Smooth muscle cell (in vitro differentiated cells): ENCODE data around the gene NPAS1. TPM values are rescaled to one million over a fixed set of nuclear protein-coding genes. Genes with fewer than 3 reads are reported as not detected.

Experiments used
- DNase-seq: peaks from one replicate; lab custom pipeline; 2025; ENCODE audit not compliant: unreplicated experiment; lab: John Stamatoyannopoulos, UW
- H2AFZ ChIP-seq: fragments of 200-600 bp; sonication (generic); 2 replicates; pipeline ENCODE4 v1.6.0; 2016; ENCODE audit warnings: antibody characterized with exemption, low read depth, mild to moderate bottlenecking
- H3F3A ChIP-seq: fragments of 200-600 bp; sonication (generic); 2 replicates; pipeline ENCODE4 v1.6.0; 2017; ENCODE audit warnings: antibody characterized with exemption, low read depth
- H3K27ac ChIP-seq: fragments of 200-600 bp; sonication (generic); 2 replicates; pipeline ENCODE4 v1.5.1; 2016; ENCODE audit warnings: low read depth, mild to moderate bottlenecking
- H3K27me3 ChIP-seq: fragments of 200-600 bp; sonication (generic); 2 replicates; pipeline ENCODE4 v1.6.1; 2016; ENCODE audit warnings: low read depth, mild to moderate bottlenecking
- H3K36me3 ChIP-seq: fragments of 200-600 bp; sonication (generic); 2 replicates; pipeline ENCODE4 v1.5.1; 2016; ENCODE audit warnings: low read depth
- H3K4me1 ChIP-seq: fragments of 200-600 bp; sonication (generic); 2 replicates; pipeline ENCODE4 v1.5.1; 2016; ENCODE audit warnings: low read depth
- H3K4me2 ChIP-seq: fragments of 200-600 bp; sonication (generic); 2 replicates; pipeline ENCODE4 v1.6.0; 2016; ENCODE audit warnings: mild to moderate bottlenecking
- H3K4me3 ChIP-seq: fragments of 200-600 bp; sonication (generic); 2 replicates; pipeline ENCODE4 v1.5.1; 2016; ENCODE audit warnings: mild to moderate bottlenecking
- H3K79me2 ChIP-seq: fragments of 200-600 bp; sonication (generic); 2 replicates; pipeline ENCODE4 v1.6.0; 2016; ENCODE audit warnings: low read depth, mild to moderate bottlenecking
- H3K9ac ChIP-seq: fragments of 200-600 bp; sonication (generic); 2 replicates; pipeline ENCODE4 v1.6.0; 2016; ENCODE audit warnings: low read depth
- H3K9me3 ChIP-seq: fragments of 200-600 bp; sonication (generic); replicated peaks from 2 replicates; pipeline ENCODE4 v1.5.1; 2016; ENCODE audit warnings: low read depth
- H4K20me1 ChIP-seq: fragments of 200-600 bp; sonication (generic); 2 replicates; pipeline ENCODE4 v1.6.0; 2016; ENCODE audit warnings: low read depth
- WGBS: methylation state at CpG from one replicate; pipeline ENCODE4 v1.1.7; 2016; ENCODE audit warnings: low lambda C conversion rate; 5-methylcytosine and 5-hydroxymethylcytosine counted together
- polyA plus RNA-seq: library from polyadenylated mRNA; unstranded; fragments of >200 nt; fragmentation: Nextera tagmentation; extraction: Ambion mirVana; gene quantifications from 2 replicates; pipeline ENCODE4 v1.2.1, GENCODE V29; 2016
- total RNA-seq: library from RNA; depleted of rRNA; stranded (reverse); fragments of >200 nt; gene quantifications from 2 replicates; pipeline ENCODE4 v1.2.3, GENCODE V29; 2014
- TF ChIP-seq, protein P1 (sequence below): fragments of 200-600 bp; sonication (generic); IDR thresholded peaks from 2 replicates; pipeline ENCODE4 v1.5.1; 2017; ENCODE audit warnings: borderline replicate concordance, mild to moderate bottlenecking, antibody characterized with exemption; ENCODE audit not compliant: insufficient read depth, poor library complexity, severe bottlenecking

The NPAS1 gene
- total and polyA plus RNA-seq, 2 experiments from 2014 or later, result 0.76 to 4.7 TPM

DNA sequence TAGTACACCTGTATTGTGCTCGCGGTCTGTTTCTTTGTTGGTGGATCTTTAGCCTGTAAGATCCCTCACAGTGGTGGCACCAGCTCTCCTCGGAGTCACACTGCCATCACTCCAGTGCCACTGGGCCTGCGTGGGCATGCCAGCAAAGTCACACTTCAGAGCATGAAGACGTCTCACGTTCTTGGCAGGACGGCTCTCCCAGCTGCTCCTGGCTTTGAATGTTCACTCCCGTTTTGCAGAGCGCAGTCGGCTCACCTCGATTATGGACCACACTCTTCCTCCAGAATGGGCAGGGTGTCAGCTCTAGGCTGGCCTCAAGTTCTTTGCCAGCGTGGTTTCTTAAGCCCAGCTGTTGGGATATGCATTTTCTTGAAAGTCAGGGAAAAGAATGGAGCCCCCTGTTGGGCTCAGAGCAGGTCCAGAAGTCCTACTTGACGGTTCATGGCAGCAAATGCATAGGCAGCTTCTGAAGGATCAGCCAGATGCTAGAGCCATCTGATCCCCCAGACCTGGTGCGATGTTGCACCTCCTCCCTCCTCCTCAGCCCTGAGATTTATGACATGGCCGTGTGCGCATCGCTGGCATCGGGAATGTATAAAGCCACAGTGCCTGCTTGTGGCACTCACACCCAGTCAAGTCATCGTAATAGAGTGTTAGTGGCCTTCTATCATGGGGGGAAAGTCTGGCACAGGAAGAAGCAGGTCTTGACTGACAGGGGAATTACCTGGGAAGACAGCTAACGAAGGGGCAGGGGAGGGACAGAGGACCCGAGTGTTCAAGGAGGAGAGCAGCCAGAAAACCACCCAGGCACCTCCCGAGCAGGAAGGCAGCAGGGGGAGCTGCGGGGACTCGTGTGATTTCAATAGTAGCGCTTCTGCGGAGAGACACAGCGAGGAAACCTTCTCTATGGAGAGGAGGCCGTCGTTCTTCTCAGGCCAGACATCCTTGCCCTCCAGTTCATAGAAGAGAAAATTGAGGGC lies 40.2 kb upstream of the NPAS1 start:
- 90% methylated on average over 27 of the region's 29 CpGs for WGBS
- H3F3A ChIP-seq, result peaks cover 19% of the 10 kb centered on the region
- no peak overlapping the region for H3K9ac ChIP-seq
- no peak overlapping the region for H3K27ac ChIP-seq
- H3K4me3 ChIP-seq, result no peak overlapping the region
- no peak for DNase-seq
- no peaks in the 10 kb centered on the region for H3K36me3 ChIP-seq
- no peak overlapping the region for H3K4me2 ChIP-seq
- no peaks in the 10 kb centered on the region for H3K27me3 ChIP-seq
- H3K79me2 ChIP-seq, result peaks cover 4% of the 10 kb centered on the region
- peaks cover 29% of the 10 kb centered on the region for H3K4me1 ChIP-seq
- TF ChIP-seq, protein P1, sequence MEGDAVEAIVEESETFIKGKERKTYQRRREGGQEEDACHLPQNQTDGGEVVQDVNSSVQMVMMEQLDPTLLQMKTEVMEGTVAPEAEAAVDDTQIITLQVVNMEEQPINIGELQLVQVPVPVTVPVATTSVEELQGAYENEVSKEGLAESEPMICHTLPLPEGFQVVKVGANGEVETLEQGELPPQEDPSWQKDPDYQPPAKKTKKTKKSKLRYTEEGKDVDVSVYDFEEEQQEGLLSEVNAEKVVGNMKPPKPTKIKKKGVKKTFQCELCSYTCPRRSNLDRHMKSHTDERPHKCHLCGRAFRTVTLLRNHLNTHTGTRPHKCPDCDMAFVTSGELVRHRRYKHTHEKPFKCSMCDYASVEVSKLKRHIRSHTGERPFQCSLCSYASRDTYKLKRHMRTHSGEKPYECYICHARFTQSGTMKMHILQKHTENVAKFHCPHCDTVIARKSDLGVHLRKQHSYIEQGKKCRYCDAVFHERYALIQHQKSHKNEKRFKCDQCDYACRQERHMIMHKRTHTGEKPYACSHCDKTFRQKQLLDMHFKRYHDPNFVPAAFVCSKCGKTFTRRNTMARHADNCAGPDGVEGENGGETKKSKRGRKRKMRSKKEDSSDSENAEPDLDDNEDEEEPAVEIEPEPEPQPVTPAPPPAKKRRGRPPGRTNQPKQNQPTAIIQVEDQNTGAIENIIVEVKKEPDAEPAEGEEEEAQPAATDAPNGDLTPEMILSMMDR, result no peak
- peaks cover 45% of the 10 kb centered on the region for H4K20me1 ChIP-seq
- no peaks in the 10 kb centered on the region for H3K9me3 ChIP-seq
- no peak overlapping the region for H2AFZ ChIP-seq

DNA sequence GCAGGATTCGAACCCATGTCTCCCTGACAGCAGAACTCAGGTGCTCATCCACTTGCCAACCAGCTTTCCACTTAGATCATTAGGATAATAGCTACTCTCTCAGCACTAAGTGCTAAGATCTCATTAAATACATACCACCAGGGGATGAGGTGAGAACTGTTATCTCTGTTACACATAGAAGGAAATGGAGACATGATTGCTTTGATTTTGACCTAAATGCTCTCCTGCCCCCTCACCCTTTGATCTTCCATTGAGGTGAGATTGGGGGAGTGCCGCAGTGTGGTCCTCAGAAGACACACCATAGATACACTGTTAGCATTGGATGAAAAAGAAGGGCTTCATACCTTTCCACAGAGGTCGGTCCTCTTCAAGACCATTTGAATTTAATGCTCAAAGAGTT lies 38.9 kb upstream of the NPAS1 start:
- H3K36me3 ChIP-seq, result no peaks in the 10 kb centered on the region
- H4K20me1 ChIP-seq, result peaks cover 49% of the 10 kb centered on the region
- H3K27me3 ChIP-seq, result no peaks in the 10 kb centered on the region
- peaks cover 22% of the 10 kb centered on the region for H3K4me1 ChIP-seq
- no peak overlapping the region for H3K9ac ChIP-seq
- 90% methylated on average over 3 of the region's 3 CpGs for WGBS
- H3F3A ChIP-seq, result peaks cover 9% of the 10 kb centered on the region
- peaks cover 7% of the 10 kb centered on the region for H3K79me2 ChIP-seq
- H2AFZ ChIP-seq, result no peak overlapping the region
- H3K27ac ChIP-seq, result no peak overlapping the region
- TF ChIP-seq, protein P1, result no peak
- no peak overlapping the region for H3K4me2 ChIP-seq
- no peaks in the 10 kb centered on the region for H3K9me3 ChIP-seq
- H3K4me3 ChIP-seq, result no peak overlapping the region
- DNase-seq, result no peak

DNA sequence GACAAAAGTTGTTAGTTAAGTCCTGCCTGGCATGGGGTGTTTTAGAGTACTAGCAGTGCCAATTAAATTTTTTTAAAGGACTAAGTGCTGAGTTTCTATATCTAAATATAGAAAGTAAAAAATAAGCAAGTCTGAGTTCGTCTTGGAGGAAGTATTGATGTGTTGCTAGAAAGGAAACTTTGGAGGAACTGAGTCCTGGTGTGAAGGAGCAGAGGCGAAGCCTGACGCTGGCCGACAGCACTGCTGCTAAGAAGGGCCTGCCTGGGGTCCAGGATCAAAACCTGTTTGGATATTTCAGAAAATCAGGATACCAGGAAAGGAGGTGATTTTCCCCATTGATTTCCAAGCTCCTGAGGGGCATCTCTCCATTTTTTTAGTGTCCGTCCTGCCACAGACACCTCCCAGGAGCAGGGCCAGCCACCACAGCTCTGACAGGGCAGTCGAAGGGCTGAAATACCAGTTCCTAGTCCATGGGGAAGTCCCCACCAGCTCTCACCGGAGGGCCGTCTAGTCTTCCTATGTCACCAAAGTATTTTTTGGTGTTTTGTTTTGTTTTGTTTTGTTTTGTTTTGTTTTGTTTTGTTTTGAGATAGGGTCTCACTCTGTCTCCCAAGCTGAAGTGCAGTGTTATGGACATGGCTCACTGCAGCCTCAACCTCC lies 38.2 kb upstream of the NPAS1 start:
- peaks cover 7% of the 10 kb centered on the region for H3K79me2 ChIP-seq

More for the DNA sequence above, 38.2 kb upstream of the NPAS1 start:
- no peak for DNase-seq
- peaks cover 42% of the 10 kb centered on the region for H4K20me1 ChIP-seq
- H3F3A ChIP-seq, result peaks cover 5% of the 10 kb centered on the region
- H3K4me3 ChIP-seq, result no peak overlapping the region
- H3K4me1 ChIP-seq, result peaks cover 15% of the 10 kb centered on the region
- no peak overlapping the region for H2AFZ ChIP-seq
- H3K27me3 ChIP-seq, result no peaks in the 10 kb centered on the region
- no peaks in the 10 kb centered on the region for H3K9me3 ChIP-seq
- TF ChIP-seq, protein P1, result no peak
- WGBS, result 83% methylated on average over 8 of the region's 8 CpGs
- no peak overlapping the region for H3K4me2 ChIP-seq
- H3K36me3 ChIP-seq, result no peaks in the 10 kb centered on the region
- no peak overlapping the region for H3K27ac ChIP-seq
- H3K9ac ChIP-seq, result no peak overlapping the region
